BJ (cell line): ENCODE results near the gene SCARB1. TPM values are rescaled to one million over a fixed set of nuclear protein-coding genes. Genes with fewer than 3 reads are reported as not detected.

ENCODE experiments used
- CTCF ChIA-PET: fragments of 350-600 bp; formaldehyde crosslinking; extraction: SDS; loops from one replicate; lab custom pipeline; 2021; ENCODE audit warnings: antibody characterized with exemption, inconsistent platforms; lab: Yijun Ruan, JAX
- POLR2A ChIA-PET: fragments of 300-600 bp; sonication (Branson Sonifier 250); formaldehyde crosslinking; extraction: SDS; loops from one replicate; lab custom pipeline; 2021; ENCODE audit warnings: antibody characterized with exemption; lab: Charles Lee
- DNase-seq: peaks from one replicate; pipeline ENCODE4 v3.0.0-alpha.2; 2011; ENCODE audit warnings: low read depth
- H3K27me3 ChIP-seq: 2 replicates; pipeline ENCODE4 v1.6.0; 2011; ENCODE audit warnings: low read length; ENCODE audit not compliant: control insufficient read depth, insufficient read depth
- H3K36me3 ChIP-seq: 2 replicates; pipeline ENCODE4 v1.5.1; 2011; ENCODE audit warnings: low read length; ENCODE audit not compliant: control insufficient read depth, insufficient read depth
- H3K4me3 ChIP-seq: 2 replicates; pipeline ENCODE4 v1.5.1; 2011; ENCODE audit warnings: low read depth, mild to moderate bottlenecking, control low read depth, low read length
- CTCF ChIP-seq: IDR thresholded peaks from 2 replicates; pipeline ENCODE4 v1.5.1; 2011; ENCODE audit warnings: low read depth, mild to moderate bottlenecking, control low read depth, inconsistent platforms, low read length, moderate library complexity; ENCODE audit not compliant: insufficient read depth
- polyA plus RNA-seq: library from polyadenylated mRNA; depleted of rRNA; stranded (reverse); fragments of >200 nt; gene quantifications from 2 replicates; pipeline ENCODE4 v1.2.3, GENCODE V29; 2011

Gene SCARB1
- polyA plus RNA-seq, 1 experiment: 38.4 TPM

GRCh38 chr12:124769163-124769530 lies 94.5 kb downstream of the SCARB1 start:
- Histone ChIP-seq H3K36me3 (no peaks in the 10 kb centered on the region), H3K4me3 (no peak overlapping the region), H3K27me3 (no peaks in the 10 kb centered on the region; the same call in 1 of the 2 replicates)
- POLR2A ChIA-PET: no interaction called here
- no peak for DNase-seq
- TF ChIP-seq CTCF: no peak
- CTCF ChIA-PET: interaction anchor here (2.6 to 3.7 kb wide), 2 partner anchors 448 to 737 kb away, joined by 8 to 20 read pairs; no protein-coding TSS in a partner anchor

- TF ChIP-seq CTCF: no peak
- Histone ChIP-seq H3K27me3 (no peaks in the 10 kb centered on the region; the same call in 1 of the 2 replicates), H3K4me3 (no peak overlapping the region), H3K36me3 (no peaks in the 10 kb centered on the region)
- CTCF ChIA-PET: interaction anchor here (0.9 to 2.6 kb wide), 13 partner anchors 13 to 733 kb away, joined by 3 to 9 read pairs (median 4); no protein-coding TSS in a partner anchor
- no peak for DNase-seq
- POLR2A ChIA-PET: interaction anchor here (0.7 kb wide), 1 partner anchor 204 kb away, joined by 3 read pairs; no protein-coding TSS in a partner anchor
Measured at GRCh38 chr12:124768452-124769162, 95.1 kb downstream of the SCARB1 start.

- POLR2A ChIA-PET: no interaction called here
- CTCF ChIA-PET: interaction anchor here (0.6 to 4.4 kb wide), 32 partner anchors 11 to 737 kb away, joined by 3 to 29 read pairs (median 4); partner anchors contain the start of gene NCOR2
- H3K27me3 ChIP-seq: no peaks in the 10 kb centered on the region; the same call in 1 of the 2 replicates
- no peaks in the 10 kb centered on the region for H3K36me3 ChIP-seq
- TF ChIP-seq CTCF: peak; percentile 98
- no peak overlapping the region for H3K4me3 ChIP-seq
- no peak for DNase-seq
Measured at GRCh38 chr12:124767066-124767821, 96.4 kb downstream of the SCARB1 start.

- ChIA-PET CTCF (interaction anchor here (0.6 to 4.4 kb wide), 22 partner anchors 16 to 730 kb away, joined by 3 to 29 read pairs (median 5); partner anchors contain the start of gene NCOR2), POLR2A (no interaction called here)
- TF ChIP-seq CTCF: no peak
- Histone ChIP-seq H3K27me3 (peaks cover 2% of the 10 kb centered on the region; the same call in 1 of the 2 replicates), H3K36me3 (no peaks in the 10 kb centered on the region), H3K4me3 (no peak overlapping the region)
- no peak for DNase-seq
Measured at GRCh38 chr12:124766727-124767065, 97.0 kb downstream of the SCARB1 start.
